ELR (cell line): ENCODE data around the gene THRA.

Experiments used
- DNase-seq: peaks from one replicate; pipeline ENCODE4 v3.0.0-alpha.2; 2015; ENCODE audit warnings: low read depth

The THRA gene

DNA sequence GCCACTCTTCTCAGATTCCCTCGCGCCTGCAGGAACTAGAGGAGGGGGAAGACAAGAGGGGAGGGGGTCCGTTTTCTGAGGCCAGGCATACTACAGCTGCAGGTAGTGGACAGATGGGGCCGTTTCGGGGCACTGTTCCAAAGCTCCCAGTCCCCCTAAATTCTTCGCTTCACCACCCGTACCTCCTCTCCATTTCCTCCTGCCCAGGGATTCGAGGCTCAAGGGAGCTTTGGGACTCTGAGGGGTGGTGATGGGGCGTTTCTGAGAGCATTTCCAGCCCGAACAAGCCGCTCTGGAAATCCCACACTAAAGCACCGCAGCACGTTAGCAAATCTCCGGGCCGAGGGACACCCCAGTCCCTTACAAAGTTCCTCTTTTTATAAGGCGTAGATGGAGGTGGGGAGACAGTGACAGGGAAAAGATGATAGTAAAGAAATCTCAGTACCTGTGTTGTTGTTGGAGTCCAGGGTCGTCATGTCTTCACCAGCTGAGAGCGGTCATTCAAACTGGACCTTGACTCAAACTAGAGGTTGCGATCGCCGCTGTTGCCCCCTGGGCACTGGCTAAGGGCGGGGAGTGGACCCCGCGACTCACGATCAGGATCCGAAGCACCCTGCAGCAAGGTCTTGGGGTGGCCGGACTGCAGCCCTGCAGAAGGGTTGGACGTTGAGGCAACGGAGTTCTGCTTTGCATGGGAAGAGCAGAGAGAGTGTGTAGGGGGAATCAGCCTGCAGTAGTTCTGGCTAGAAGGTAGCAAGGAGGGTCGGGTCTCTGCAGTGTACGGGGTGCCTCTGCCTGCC lies 37.1 kb downstream of the THRA start:
- DNase-seq = peak; percentile 54

DNA sequence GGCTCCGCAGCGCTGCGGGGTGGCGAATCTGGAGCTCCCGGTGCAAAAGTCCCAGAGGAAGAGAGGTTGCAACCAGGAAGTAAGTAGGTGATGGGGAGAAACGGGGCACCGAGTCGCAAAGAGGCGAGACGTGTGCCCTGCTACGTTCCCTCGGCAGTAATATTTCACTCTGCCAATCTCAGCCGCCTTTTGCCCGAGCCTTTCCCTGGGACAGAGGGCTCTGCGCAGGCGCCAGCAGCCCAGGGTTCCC lies 37.6 kb downstream of the THRA start, which contains the start of gene NR1D1:
TSS of gene NR1D1 (minus strand) at position 171 of the 250 bp plus-strand sequence. CDS start 495 bp downstream, outside the sequence.
- no peak for DNase-seq

DNA sequence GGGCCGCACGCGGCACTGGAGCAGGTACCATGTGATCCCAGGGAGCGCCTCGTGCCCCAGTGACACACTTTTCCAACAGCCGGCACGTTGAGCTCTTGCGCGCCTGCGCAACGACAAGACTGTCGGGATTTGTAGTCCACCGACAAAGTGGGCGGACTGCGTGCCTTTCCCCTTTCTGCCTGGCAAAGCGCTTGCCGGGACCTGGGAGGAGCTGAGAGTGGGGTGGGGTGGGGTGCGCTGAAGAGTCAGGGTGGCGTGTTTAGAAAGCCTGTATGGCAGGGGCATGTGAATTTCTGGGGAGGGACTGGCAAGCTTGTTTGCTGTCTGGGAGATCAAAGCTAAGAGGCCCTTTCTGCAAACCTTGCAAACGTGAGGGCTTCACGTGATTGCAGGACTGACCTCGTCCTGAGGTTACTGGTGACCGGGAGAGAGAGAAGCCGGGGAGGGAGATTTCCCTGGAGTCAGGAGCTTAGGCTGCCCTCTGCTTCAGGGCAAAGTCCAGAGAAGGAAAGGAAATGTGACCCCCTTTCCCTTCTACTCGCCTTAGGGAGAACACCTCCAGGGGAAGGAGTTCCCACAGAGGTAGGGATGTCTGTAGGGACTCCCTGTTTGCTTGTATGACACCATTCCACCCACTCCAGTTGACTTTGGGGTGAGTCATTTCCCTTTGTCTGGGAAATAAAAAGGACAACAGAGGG lies 38.1 kb downstream of the THRA start:
- peak; percentile 99 for DNase-seq

DNA sequence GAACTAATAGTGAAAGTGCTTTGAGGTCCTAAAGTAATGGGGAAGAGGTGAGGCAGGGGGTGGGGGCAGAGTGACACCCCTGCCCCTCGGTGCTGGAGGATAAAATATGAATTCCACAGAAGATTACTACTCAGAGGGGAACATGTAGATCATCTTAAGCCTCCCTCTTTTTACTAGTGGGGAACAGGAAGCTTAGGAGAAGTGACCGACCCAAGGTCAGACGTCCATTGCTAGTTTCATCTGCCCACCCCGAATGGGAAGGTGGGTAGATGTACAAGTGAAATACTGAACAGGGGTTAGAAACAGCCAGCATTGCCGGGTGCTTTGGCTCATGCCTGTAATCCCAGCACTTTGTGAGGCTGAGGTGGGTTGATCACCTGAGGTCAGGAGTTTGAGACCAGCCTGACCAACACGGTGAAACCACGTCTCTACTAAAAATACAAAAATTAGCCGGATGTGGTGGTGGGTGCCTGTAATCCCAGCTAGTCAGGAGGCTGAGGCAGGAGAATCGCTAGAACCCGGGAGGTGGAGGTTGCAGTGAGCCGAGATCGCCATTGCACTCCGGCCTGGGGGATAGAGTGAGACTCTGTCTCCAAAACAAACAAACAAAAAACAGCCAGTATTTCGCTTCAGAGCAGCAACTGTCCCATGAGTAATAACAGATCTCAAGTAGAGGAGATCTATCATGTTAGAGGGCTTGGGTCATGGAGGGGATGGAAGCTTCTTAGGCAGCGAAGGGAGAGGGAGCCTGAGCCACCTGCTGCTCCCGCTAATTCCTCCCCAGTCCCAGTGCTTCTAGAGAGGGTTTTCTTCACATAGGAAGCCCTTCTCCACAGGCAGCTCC lies 38.8 kb downstream of the THRA start:
- DNase-seq = no peak

DNA sequence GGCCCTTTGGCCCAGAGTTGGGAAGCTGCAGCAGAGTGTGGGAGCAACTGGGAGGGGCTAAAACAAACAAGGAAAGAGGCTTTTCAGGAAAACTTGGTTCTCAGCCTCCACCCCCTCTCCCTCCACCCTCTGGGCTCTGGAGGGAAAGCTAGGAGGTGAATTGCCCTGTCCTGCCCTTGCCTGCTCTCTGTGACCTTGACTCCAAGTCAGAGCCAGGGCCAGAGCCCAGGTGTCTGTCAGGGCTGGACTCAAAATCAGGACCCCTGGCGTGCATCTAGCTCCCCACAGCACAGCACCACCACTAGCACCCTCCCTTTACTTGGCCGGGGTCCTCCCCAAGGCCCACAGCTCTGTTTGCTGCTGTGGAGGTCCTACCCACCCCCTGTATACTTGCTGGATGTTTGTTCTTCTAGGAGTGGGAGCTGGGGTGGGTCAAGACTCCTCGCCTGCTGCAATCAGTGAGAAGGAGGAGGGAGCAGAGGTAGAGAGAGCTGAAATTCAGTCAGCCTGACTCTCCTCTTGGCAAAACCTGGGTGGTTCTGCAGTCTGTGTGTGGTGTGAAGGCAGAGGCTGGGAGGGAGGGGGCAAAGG lies 40.4 kb downstream of the THRA start:
- DNase-seq = no peak

DNA sequence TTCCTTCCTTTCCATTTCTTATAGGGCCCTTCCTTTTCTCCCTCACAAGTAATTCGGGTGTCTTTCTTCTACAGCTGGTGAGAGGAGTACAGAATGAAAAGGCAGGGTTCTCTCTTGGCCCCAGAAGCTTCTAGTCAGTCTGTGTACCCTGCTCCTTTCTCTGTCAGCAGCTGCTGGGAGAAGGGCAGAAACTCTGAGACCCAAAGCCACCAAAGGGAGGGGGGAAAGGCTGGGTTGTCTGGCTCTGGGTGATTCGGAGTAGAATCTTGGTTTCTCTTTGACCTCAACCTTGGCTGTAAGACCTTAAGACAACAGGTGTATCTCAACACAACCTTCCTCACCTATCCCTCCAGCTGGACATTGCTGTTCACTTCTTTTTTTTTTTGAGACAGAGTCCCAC lies 40.9 kb downstream of the THRA start:
- DNase-seq = no peak

DNA sequence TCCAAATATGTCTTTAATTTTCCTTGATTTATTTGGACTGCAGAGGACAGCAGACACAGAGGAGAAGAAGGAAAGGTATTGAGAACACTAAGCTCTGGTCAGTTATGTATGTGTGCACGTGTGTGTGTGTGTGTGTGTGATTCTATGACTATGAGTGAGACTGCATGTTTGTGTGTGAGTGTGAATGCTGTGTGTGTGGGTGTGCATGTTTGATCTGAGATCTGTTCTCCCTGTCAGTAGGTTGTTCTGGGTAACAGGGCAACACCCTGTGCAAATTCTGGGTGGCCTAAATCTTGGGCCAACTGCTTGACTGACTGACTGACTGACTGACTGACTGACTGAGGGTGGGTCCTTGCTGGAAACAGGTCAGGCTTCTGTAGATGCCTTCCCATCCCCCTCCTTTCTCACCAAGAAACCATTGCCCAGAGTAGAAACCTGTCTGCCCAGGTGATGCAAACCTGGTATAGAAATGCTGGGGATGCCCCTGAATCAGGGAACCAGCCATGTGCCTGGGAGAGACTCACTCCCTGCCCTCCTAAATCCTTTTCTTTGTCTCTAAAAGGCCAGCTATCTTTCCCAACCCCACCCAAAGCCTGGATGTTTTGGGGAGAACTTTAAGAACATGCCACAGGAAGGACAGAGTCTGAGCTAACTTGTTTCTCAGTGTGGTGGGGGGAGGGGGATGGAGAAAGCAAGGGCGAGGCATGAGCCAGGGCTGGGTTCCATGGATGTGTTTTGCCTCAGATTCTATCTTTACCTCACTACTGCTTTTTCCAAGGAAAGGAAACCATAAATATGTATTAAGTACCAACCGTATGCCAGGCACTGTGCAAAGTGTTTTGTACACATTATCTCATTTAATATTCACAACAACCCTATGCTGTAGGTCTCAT lies 42.1 kb downstream of the THRA start:
- no peak for DNase-seq

DNA sequence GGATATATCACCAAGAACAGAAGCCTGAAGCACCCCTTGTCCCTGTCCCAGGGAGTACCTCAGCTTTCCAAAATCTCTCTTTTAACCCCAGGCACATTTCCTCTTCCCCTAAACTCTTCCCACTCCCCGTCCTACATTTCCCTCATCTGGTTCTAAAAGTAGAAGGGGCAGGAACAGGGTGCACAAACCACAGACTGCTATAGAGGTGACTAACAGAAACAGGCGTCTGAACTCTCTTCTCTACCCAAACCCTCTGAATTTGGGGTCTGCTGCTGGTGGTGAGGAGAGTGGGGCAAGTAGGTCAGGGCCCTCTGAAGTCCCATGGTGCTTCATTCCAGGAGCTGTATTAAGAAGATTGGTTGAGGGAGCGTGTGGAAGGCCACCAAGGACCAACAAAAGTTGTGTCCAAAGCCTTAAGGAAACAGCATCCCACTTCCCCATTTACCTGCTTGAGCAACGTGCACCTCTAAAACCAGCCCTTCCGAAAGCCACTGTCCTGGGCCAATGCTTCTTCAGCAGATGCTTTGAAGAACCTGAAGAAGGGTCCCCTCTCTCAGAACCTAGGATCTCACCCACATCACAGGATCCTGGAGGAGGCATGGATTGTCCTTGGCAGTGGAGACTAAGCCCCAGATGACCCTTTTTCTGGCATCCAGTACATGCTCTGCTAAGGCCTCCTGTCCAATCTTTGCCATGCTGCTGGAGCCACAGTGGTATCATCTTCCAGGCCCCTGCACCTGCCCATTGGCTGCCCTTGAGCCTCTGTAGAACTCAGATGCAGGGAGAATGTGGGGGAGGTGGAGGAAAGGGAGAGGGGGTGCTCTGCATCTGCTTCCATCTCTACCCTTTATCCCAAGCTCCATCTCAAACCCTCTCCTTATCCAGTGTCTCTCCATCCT lies 43.3 kb downstream of the THRA start:
- DNase-seq = no peak

DNA sequence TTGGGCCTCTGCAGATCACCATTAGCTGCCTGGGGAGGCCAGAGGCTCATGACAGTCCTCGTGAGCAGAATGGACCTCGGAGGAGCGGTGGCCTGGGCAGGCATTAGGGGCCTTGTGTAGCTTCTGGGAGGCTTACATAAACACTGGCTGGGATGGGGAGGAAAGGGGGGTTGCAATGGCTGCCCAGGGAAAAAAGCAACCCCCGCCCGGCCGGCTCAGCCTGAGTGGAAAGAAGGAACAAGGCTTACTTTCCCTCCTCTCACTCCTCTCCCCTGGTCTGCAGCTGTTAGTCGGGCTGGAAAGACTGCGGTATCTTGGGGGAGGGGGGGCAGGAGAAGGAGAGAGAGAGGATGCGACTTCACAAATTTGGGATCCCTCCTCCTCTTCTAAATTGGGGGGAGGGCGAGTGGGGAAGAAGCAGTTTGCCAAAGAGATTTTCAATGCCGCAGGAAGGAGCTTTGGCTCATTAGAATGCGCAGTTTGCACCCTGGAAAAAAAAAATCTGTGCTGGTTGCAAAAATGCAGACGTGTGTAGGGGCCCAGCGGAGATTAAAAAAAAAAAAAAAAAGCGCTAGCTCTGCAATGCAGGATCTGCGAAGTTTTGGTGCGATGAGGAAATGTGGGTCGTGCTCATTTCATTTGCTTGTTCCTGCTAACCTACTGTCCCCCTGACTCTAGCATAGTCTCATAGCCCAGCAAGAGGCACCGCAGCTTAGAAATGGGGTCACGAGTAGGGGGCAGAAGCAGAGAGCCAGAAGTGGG lies 44.2 kb downstream of the THRA start:
- DNase-seq = no peak

DNA sequence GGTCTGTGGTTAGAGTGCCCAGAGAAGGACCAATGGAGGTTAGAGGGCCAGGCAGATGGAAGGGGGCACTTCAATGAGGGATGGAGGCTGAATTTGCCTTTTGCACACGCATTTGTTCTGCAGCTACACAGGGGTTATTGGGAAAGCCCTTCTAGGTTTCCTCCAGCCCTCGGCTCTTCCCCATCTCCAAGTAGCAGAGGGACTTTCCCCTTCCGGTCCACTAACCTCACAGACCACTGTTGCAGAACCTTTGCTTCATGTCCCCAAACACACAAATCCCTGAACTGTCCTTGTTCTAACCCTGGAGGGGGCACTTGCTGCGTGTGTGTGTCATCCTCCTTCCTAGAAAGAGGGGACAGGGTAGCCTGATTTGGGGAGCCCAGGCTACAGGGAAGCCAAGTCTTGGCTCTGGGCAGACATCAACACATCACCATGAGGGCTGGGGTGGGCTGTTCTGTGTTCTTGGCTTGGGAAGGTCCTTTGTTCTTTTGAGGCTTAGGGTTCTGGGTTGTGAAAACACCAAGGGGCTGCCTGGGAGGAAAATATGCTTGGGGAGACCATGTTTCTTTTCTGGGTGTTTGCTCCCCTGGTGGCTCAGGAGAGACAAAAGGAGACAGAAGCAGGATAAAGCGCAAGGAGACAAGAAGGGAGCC lies 44.9 kb downstream of the THRA start:
- no peak for DNase-seq

DNA sequence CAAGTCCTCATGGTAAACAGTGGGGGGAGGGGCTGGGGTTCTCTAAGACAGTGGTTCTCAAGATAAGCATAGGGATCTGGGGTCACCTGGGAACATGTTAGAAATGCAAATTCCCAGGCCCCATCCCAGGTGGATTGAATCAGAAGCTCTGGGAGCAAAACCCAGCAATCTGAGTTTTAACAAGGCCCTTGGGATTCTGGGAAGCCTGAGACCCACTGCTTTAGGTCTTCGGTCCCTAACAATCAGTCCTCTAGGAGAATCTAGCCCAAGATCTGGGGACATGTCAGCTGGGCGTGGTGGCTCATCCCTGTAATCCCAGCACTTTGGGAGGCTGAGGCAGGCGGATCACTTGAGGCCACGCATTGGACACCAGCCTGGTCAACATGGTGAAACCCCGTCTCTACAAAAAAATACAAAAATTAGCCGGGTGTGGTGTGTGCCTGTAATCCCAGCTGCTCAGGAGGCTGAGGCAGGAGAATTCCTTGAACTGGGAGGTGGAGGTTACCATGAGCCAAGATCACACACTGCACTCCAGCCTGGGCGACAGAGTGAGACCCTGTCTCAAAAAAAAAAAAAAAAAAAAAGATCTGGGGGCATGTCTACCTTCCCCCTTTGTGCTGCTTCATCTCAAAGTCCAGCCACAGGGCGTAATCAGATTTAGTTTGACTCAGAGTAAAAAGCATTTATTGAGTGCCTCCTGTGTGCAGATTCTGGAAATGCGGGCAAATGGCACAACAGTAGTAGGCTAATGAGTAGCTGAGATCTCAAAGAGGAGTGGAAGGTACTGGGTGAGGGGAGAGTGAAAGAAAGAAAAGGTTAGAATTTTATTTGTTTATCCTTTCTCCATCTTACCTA lies 46.4 kb downstream of the THRA start:
- no peak for DNase-seq

DNA sequence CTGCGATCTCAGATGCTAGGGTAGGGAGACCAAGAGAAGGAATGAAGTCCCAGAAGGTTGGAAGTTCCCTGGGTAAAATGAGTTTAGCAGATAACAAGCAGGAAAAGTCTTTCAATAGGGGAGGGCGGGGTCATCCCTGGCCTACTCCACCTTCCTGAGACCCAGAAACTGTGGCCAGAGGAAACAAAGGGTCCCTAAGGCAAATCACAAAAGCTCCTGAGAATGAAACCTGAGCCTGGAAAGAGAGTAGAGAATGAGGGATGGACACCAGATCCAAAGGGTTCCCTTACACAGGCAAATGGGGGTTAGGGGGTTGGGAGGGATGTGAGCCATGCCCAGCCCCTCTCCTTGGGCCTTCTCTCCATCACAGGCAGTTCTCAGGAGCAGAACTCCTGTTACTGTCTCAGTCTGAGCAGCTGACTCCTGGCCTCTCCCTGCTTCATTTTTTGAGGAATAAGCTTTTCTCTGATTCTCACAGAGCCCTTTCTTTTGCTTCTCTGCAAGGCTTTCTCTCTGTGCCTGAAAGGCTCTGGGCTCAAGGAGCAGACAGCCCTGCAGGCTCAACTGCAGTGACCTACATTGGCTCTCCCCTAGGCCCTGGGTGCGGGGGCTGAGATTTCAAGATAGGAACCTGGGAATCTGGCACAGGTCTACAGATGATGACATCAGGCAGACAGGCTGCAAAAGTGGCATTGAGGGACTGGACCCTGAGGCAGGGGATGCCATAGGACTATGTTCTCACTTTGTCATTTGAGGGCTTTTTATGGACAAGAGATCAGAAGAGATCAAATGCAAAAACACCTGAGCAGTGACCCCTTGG lies 47.5 kb downstream of the THRA start:
- no peak for DNase-seq

DNA sequence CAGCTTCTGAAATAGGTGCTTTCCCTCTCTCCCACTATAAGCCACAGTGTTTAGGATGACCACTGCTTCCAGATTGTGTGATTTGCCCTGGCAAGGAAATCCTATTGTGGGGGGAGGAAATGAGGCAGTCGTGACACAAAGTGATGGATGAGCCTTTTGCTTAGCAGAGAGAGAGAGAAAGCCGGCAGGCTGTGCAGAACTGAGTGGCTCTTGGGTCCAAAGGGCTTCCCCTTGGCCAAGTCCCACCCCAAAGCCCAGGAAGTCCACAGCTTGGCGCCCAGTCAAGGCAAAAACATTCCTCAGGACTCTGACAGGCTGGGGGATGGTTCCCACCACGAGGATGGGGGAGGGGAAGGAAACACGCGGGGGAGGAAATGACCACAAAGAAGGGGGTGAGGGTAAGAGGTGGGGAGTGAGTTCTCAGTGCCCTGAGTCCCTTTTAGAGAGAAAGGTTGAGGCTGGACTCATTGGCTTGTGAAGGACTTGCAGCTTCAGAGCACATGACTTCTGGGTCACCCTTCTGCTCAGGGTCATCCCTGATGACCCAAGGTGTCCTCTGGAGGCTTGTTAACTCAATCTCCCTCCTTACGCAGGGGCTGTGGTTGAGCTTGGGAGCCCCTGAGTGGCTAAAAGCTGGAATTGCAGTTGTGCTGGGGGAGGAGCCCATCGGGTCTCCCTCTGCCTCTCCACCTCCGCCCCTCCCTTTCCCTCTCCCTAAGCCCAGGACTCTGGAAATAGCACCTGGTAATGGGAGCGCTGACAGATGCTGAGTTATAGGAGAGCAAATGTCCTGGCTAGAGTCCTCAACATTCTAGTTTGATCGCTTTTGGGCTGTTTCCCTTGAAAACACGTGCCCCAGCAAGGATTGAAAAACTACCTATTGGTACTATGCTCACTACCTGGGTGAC lies 48.7 kb downstream of the THRA start:
- DNase-seq = peak; percentile 94

DNA sequence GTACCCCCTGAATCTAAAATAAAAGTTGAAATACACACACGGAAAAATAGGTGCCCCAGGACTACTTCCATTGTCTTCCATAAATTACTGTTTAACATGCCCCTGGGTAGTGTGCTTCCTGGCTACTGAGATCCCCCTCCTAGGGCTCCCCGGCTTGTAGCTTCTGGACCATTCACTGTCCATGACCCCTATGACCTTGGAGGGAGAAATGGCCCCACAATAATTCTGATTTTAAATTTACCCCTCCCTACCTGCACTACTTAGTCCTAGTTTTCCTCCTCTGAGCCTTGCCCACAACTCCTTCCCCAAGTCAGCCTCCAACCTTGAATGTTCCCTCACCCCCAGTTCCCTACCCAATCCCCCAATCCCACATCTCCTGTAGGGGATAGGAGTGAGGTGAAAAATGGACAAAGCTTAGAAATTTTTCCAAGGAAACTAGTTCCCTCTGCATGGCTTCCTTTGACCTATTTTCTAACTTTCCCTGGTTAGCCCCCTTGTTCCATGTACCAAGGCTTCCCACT lies 49.5 kb downstream of the THRA start:
- DNase-seq = no peak

DNA sequence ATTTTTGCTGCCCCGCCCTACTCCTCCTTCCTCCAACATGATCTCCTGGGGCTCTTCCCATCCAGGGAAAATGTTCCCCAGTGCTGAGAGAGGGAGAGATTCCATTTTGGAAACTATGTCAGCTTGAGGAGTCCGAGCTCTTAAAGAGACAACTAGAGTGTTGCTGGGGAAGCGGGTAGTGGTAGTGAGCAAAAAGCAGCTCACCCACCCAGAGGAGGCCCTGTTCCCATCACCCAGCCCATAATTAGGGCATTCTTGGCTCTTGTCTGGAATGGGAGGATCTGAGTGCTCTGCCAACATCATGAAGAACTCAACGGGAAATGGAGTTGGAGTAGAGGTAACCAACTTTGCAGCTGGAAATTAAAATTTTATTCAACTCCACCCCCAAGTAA lies 49.9 kb downstream of the THRA start:
- DNase-seq = no peak
